Measurements from ENCODE around the gene GSTA4.
A peak's percentile ranks its signal among the peaks of the same experiment; 100 is the strongest.
"Not testable (repeated sequence)": the region's sequence is repeated elsewhere in the genome, so short reads cannot be mapped to it uniquely, and the experiment has no call there.

Gene GSTA4

GRCh38 chr6:53014744-53015143 is 19.7 kb upstream of the GSTA4 start:
- no peak for DNase-seq (ENCODE audit: low read depth in 4 of 4, low spot score in 1 of 4)

GRCh38 chr6:53014063-53014462 is 19.0 kb upstream of the GSTA4 start:
- no peak for DNase-seq (ENCODE audit: low read depth in 4 of 4, low spot score in 1 of 4)

GRCh38 chr6:53011979-53012378 is 16.9 kb upstream of the GSTA4 start:
- DNase-seq (ENCODE audit: low read depth in 4 of 4, low spot score in 1 of 4), result no peak

GRCh38 chr6:53010504-53010903 is 15.4 kb upstream of the GSTA4 start:
- DNase-seq (ENCODE audit: low read depth in 4 of 4, low spot score in 1 of 4), result no peak

GRCh38 chr6:53009511-53009910 is 14.4 kb upstream of the GSTA4 start:
- DNase-seq (ENCODE audit: low read depth in 4 of 4, low spot score in 1 of 4), result no peak

GRCh38 chr6:53009056-53009455 is 14.0 kb upstream of the GSTA4 start:
- no peak for DNase-seq (ENCODE audit: low read depth in 4 of 4, low spot score in 1 of 4)

- DNase-seq (ENCODE audit: low read depth in 4 of 4, low spot score in 1 of 4), result not testable (repeated sequence)
Observed at GRCh38 chr6:53008192-53008687, 13.2 kb upstream of the GSTA4 start.

- no peak for DNase-seq (ENCODE audit: low read depth in 4 of 4, low spot score in 1 of 4)
Observed at GRCh38 chr6:53005663-53006250, 10.7 kb upstream of the GSTA4 start.

GRCh38 chr6:52999456-52999855 is 4.4 kb upstream of the GSTA4 start:
- DNase-seq (ENCODE audit: low read depth in 4 of 4, low spot score in 1 of 4), result no peak

GRCh38 chr6:52998603-52999002 is 3.5 kb upstream of the GSTA4 start:
- DNase-seq (ENCODE audit: low read depth in 4 of 4, low spot score in 1 of 4), result no peak

GRCh38 chr6:52995913-52996645 is 995 bp upstream of the GSTA4 start:
- peak in 1 of 4 experiments; percentile 18 for DNase-seq (ENCODE audit: low read depth in 4 of 4, low spot score in 1 of 4)

GRCh38 chr6:52994839-52995088 is 320 bp downstream of the GSTA4 start:
- DNase-seq (ENCODE audit: low read depth in 4 of 4, low spot score in 1 of 4), result peak in 1 of 4 experiments; percentile 14

GRCh38 chr6:52994031-52994838 is 849 bp downstream of the GSTA4 start:
- DNase-seq (ENCODE audit: low read depth in 4 of 4, low spot score in 1 of 4), result no peak

- DNase-seq (ENCODE audit: low read depth in 4 of 4, low spot score in 1 of 4), result no peak
Observed at GRCh38 chr6:52992980-52993920, 1.8 kb downstream of the GSTA4 start.

- no peak for DNase-seq (ENCODE audit: low read depth in 4 of 4, low spot score in 1 of 4)
Observed at GRCh38 chr6:52990342-52990741, 4.7 kb downstream of the GSTA4 start.

GRCh38 chr6:52985228-52985627 is 9.9 kb downstream of the GSTA4 start:
- no peak for DNase-seq (ENCODE audit: low read depth in 4 of 4, low spot score in 1 of 4)

GRCh38 chr6:52984247-52984646 is 10.8 kb downstream of the GSTA4 start:
- no peak for DNase-seq (ENCODE audit: low read depth in 4 of 4, low spot score in 1 of 4)

- no peak for DNase-seq (ENCODE audit: low read depth in 4 of 4, low spot score in 1 of 4)
Observed at GRCh38 chr6:52983159-52983848, 11.8 kb downstream of the GSTA4 start.

- DNase-seq (ENCODE audit: low read depth in 4 of 4, low spot score in 1 of 4), result no peak
Observed at GRCh38 chr6:52982680-52983079, 12.4 kb downstream of the GSTA4 start.

- no peak for DNase-seq (ENCODE audit: low read depth in 4 of 4, low spot score in 1 of 4)
Observed at GRCh38 chr6:52981222-52981900, 13.7 kb downstream of the GSTA4 start.
